Brain pericyte (primary cell): ENCODE data around the gene EEF1A2.

Experiments
- DNase-seq: peaks from one replicate; pipeline ENCODE4 v3.0.0-alpha.2; 2012; ENCODE audit warnings: low read depth, low spot score

Gene EEF1A2

DNA sequence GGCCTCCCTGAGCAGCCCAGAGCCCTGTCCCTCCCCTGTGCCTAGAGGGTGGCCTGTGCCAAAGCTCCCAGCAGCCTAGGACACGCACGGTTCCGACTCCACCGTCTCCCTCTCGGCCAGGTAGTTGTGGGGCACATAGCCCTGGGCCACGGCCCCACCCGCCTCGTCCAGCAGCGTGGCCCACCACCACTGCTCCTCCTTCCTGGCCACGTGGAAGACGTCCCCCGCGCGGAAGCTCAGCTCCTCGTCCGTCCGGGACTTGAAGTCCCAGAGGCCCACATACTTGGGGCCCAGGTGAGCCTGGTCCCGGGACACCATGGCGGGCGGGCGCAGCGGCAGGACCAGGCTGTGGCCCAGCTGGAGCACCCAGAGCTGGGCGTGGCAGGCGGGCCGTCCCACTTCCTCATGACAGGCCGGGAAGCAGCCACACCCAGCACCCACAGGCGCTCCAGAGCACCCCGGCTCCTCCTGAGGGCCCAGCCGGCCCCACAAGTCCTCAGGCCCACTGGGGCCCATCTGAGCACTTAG lies 38.2 kb upstream of the EEF1A2 start, which contains the start of gene PTK6:
Gene PTK6 (minus strand): TSS at position 380 of the 528 bp plus-strand sequence. CDS start 62 bp downstream, at position 318.
- no peak for DNase-seq

DNA sequence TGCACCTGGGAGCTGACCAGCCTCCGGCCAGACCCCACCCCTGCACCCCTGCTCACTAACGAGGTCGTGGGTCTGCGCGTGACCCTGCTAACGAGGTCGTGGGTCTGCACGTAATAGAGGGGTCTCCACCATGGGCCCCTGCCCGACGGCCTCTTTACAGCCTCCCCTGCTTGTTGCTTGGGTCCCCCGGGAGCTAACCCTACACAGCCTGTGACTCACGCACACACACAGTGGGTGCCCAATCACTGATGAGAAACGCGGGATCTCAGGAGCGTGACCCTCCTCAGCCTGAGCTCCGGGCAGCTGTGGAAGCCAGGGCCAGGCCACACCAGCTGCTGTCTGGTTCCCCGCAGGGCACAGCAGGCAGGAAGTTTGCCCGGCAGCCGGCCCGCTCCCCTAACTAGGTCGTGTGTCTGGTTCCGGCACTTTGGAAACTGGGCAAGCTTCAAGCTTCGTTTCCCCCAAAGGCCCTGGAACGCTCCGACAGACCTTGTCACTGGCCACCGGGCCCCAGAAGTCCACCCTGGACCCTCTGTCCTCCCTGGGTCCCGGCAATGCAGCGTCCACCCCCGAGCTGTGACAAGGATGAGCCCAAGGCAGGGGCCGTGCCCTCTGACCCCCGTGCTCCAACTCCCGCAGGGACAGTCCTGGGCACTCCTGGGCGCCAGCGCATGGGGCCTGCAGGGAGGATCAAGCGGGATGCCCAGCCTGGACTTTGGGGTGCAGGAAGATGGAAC lies 37.5 kb upstream of the EEF1A2 start:
- DNase-seq = peak; percentile 70

DNA sequence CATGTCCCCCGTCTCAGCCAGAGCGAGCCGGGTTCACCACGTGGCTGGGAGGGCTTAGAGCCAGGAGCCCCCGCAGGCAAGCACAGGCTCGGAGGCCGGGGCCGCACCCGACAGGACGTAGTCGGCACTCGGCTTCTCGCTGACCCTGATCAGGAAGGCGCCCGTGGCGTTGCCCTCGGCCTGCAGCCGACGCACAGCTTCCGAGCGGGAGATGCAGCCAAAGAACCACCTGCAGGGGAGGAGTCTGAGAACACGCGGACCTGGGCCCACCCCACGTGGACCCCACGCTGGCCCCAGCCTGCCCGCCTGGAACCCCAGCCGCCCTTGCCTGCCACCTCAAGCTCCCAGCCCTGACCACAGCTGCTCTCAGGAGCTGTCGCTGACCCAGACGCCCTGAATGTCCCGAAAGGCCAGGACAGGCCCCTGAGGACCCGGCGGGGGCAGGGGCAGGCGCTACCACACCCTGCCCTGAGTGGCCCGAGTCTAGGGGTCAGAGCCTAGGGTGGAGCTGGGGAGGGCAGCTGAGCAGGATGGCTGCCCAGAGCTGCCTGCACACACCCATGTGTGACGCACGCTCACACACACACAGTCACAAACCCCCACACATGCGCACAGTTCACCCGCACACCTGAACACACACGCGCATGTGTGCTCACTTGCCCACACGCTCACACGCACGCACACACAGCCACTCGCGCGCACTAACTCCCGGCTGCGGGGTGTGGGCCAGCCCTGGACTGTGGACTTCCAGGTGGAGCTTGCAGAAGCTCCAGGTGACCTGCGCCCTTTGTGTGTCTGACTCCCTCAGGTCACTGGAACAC lies 36.2 kb upstream of the EEF1A2 start:
- no peak for DNase-seq

DNA sequence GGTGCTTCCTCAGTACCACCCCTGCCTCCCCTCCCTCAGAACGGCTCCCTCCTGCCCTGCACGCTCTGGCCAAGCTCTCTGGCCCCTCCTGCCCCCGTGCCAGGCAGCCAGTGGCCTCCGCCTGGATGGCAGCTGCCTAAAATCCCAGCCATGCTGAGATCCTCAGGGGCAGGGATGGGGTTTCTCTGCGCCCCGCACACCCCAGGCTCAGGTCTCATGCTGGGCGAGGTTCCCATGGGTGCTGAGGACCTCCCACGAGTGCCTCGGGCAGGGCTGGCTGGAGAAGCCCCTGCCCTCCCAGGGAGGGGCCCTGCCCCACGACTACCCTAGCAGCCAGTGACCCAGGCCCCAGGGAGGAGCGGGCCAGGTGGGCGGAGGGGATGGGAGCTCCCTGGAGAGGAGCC lies 35.5 kb upstream of the EEF1A2 start:
- no peak for DNase-seq

DNA sequence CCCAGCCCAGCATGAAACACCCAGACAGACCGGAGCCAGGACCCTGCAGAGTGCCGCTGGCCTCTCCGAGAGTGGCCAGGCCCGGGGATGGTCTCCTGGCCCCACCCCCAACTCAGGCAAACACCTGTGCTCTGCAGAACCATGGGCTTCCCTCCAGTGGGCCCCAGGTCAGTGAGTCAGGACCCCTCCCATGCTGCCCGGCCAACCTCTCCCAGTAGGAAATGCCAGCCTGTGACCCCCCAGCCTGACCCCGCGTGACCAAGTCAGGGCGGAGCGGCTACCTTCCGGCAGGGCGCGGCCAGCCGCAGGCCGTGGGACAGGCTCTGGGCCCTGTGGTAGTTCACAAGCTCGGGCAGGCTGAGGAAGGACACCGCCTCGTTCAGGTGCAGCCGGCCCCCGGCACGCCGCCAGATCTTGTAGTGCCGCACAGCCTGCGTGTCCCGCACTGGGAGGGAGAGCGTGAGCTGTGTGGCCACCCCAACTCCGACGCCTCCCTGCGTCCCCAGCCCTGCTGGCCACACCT lies 35.0 kb upstream of the EEF1A2 start:
- no peak for DNase-seq

DNA sequence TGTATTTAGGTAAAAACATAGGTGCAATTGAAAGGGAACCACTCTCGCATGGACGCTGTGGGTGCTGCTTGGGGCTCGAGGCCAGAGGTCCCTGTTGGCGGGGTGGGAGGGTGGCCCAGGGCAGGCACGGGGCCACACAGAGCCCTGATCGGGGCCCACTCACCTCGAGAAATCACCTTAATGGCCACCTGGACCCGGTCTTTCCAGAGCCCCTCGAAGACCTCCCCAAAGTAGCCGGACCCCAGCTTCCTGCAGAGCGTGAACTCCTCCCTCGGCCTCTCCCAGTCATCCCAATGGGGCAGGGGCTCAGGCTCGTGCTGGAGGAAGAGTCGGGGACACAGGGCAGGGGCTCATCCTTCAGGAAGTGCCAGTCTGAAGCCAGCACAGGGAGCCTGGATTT lies 34.5 kb upstream of the EEF1A2 start:
- DNase-seq = no peak

DNA sequence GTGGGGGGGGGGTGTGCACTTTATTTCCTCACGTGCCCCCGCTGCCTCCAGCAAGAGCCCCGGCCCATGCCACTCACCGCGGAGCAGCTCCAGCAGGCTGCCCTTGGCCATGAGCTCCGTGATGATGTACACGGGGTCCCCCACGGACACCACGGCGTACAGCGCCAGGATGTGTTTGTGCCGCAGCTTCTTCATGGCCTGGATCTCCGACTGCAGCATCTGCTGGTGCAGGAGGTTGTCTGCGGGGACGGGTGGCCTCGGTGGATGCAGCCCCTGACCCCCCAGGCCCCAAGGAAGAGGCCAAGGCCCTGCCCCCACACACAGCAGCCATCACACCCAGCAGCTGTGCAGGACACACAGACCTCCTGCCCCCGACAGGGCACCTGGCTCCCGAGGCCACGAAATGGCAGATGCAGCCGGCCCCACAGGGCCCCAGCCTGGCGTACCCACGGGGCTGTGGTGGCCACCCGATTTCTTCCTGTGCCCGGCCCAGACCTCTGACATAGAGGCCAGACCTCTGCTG lies 33.6 kb upstream of the EEF1A2 start:
- DNase-seq = no peak

DNA sequence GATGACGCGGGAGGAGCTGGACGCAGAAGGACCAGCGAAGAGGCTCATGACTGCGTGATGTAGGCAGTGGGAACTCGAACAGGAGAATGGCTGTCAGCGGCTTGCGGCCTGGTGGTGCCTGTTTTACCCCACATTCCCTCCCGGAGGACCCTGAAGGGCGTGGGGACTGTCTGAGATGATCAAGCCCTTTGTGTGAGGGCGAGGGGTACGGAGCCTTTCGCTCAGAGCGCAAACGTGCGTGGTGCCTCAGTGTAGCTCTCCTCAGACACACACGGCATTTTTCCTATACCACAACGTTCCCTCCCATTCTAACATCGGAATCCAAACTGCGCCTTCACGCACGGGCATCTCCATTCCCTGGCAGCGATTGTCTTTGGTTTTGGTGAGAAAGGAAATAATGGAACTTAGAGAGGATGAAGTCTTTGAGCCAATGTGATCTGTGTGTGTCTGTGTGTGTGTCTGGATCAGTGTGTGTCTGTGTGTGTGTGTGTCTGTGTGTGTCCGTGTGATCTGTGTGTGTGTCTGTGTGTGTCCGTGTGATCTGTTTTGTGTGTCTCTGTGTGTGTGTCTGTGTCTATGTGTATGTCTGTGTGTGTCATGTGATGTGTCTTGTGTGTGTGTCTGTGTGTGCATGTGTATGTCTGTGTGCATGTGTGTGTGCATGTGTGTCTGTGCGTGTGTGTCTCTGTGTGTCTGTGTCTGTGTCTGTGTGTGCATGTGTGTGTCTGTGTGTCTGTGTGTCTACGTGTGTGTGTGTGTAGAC lies 33.0 kb upstream of the EEF1A2 start:
- DNase-seq = no peak

DNA sequence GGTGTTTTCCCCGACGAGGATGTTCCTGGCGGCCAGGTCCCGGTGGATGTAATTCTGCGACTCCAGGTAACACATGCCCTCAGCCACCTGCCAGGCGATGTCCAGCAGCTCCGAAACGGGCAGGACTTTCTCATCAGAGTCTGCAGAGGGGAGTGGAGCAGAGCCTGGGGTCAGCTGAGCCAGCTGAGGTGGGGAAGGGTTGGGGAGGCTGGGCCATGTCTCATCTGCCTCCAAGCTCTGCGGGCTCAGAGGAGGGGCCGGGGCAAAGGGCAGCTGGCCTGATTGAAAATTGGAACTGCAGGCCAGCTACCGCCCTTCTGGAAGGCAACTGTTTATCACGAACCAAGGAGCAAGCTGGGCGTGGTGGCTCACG lies 31.9 kb upstream of the EEF1A2 start:
- no peak for DNase-seq

DNA sequence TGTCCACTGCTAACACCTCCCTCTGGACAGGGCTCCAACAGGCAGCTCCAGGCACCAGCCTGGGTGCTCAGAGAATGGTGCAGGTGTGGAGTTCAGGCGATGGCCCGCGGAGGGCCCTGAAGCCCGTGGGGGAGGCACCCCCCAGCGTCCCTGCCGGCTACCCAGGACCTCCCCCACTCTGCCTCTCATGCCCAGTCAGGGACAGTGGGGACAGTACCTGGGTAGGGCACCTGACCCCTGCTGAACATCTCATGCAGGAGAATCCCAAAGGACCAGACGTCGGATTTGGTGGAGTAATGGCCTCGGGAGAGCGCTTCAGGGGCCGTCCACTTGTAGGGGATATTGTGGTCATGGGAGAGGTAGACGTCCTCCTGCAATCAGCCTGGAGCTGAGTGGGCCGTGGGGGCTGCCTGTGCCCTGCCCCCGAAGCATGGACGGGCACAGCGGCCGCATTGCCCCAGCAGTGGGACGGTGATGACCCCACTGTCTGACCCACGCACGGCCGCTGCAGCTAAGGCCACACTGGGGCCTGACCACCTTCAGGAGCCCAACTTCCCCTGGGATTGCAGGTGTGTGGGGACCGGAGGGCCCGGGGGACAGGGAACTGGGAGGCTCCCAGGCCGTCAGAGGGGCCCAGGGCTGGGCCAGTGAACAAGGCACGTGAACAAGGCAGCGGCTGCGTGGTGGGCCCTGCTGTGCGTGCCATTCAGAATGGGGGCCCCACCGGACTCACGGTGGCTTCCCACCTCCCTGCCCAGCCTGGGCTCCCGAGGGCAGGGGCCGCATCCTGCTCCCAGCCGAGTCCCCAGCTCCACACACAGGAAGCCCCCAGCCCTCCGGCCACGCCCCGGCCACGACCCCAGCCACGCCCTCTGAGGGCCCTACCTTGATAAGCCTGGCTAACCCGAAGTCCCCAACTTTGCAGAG lies 31.2 kb upstream of the EEF1A2 start:
- no peak for DNase-seq

DNA sequence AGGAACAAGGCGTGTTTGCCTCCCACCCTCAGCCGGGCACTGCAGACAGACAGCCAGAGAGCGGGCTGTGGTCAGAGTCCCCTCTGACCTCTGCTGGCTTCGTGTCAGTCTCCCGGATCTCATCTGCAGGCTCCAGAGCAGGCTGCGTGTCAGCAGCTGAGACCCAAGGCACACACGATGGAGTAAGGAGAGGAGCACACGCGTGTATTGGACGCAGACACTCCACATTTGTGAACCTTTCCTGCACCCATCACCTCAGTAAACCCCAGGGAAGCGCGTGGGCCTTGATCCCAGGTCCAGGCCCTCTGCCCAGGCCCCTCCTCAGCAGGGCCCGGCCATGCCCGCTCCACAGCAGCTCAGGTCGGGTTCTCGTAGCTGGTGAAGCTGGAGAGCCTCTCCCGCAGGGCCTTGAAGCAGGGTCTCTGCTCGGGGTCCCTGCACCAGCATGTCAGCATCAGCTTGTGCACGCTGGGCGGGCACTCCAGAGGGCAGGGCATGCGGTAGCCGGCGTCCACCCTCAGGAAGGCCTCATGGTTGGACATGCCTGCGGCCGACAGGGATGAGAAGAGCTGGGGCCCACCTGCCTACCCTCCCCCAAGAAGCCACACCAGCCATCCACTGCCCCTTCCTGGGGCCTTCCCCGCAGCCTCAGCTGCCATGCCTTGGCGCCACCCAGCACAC lies 30.4 kb upstream of the EEF1A2 start:
- DNase-seq = no peak

DNA sequence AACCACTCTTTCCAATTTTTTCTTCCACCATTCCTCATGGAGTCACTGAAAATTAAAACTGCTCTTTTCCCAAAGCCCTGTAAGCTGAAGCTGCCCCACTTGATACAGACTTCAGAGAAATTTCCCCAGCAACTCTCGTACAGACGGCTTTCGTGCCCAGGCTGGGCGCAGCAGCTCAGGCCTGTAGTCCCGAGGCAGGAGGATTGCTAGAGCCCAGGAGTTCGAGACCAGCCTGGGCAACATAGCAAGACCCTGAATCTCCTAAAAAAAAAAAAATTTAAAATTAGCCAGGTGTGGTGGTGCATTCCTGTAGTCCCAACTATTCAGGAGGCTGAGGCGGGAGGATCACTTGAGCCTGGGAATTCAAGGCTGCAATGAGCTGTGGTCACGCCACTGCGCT lies 28.3 kb upstream of the EEF1A2 start:
- DNase-seq = no peak

DNA sequence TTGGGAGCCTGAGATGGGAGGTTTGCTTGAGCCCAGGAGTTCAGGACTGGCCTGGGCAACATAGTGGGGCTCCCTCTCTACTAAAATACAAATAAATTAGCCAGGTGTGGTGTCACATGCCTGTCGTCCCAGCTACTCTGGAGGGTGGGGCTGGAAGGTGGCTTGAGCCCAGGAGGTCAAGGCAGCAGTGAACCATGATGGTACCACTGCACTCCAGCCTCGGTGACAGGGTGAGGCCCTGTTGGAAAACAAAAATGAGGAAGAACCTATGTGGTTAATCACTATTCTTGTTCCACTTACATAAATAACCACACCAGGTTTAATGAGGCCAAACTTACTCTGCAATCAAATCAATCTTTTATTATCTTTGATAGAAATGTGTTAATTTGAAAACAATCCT lies 27.1 kb upstream of the EEF1A2 start:
- no peak for DNase-seq

DNA sequence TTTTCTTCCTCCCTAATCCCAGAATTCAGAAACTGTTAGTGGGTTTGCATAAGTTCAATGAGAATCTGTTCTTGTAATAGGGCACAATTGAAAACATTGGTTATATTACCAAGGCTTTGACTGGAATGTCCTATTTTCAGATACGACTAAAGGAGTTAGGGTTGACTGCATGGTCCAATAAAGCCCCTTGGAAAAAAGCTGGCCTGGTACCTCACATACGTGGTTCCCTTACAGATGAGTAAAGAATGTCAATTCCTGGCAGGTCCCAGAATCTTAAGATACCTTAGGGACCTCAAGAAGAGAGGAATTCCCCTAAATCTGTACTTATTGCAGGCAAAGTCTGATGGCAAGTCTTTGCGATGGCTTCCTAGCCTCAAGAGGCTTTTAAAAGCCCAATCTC lies 26.3 kb upstream of the EEF1A2 start:
- no peak for DNase-seq

DNA sequence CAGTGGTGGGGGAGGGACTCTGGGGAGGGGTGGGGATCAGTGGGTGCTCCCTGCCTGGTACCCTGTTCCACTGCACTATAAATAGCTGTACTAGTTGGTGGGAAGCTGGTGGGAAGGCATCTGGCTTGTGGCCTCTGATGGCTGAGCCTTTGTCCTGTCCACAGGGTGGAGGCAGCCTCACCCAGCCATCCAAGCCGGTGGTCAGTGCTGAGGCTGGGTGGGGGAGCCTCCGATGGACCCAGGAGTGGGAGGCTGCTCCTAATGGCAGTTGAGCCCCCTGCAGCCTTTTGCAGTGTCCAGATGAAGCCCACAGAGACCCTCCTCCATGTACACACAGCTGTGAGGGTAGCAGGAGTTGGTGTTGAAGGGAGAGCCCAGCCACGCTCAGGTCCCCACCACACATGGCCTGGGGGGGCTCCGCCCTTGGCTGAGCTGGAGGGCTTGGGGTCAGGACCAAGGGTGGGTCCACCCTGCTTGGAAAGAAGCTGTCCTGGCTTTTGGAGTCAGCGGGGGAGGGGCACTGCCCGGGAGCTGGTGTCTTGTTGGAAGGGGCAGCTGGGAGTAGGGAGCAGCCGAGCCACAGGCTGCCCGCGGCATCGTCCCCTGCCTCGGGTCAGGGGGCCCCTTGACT lies 24.2 kb upstream of the EEF1A2 start:
- no peak for DNase-seq

DNA sequence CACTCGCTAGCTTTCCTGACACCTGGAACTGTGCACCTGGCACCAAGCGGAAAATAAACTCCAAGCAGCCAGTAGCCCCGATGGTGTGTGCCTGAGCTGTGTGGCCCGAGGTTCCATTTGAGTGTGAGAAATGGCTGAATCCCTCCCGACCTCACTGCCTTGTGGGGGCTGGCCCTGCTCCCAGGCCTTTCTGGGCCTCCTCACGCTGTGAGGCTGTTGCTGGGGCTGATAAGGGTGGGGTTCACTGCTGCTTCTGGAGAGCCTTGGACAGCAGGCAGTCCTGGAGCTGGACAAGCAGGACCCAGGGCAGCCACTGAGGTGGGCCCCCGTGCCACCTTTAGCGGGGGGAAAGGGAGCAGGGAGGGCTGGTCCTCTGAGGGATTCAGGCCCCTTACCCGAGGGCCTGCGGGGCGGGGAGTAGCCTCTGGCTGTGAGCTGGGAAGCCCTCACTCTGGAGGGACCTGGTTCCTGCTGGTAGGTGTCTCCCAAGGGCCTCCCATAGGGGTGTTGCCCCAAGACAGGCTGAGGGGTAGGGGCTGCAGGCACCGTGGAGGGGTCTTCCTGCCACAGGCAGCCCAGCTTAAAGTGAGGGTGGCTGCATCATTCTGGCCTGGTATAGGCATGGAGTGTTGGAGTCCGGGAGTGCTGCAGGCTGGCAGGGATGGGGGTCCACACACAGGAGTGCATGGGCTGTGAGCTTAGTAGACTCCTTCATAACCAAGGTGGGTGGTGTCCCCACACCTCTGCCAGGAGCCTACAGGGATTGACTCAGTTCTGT lies 23.4 kb upstream of the EEF1A2 start:
- DNase-seq = no peak

DNA sequence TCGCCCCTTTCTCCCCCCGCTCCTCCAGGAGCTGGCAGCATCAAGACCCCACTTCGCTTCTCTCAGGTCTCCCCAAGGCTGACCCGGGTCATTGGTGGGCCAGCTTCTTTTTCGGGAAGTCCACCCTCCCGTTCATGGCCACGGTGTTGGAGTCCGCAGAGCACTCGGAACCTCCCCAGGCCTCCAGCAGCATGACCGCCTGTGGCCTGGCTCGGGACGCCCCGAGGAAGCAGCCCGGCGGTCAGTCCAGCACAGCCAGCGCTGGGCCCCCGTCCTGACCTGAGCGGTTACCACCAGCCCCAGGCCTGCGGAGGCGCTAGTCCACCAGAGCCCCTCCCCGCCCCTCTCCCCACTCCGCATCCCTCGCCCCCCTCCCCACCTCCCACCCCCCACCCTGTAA lies 22.7 kb upstream of the EEF1A2 start:
- DNase-seq = no peak

DNA sequence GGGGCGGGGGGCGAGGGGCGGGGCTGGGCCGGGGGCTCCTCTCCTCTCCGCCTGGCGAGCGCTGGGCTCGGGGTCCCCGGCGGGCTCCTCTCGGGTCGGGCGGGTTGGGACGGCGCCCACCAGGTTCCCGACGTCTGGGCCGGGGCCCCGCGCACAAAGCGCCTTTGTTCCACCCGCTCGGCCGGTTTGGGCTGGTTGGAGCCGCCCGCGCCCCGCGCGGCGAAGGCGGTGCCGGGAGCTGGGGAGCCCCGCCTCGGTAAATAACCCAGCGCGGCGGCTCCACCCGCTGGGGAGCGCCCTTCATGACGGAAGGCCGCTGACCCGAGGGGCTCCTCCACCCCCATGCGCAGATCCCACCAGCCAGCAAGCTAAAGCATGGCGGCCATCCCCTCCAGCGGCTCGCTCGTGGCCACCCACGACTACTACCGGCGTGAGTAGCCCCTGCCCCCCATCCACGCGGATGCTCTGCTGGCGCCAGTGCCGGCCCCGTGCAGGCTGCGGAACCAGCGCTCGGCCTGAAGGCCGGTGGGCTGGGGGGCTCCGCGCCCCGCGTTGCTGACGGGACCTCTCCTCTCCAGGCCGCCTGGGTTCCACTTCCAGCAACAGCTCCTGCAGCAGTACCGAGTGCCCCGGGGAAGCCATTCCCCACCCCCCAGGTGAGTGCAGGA lies 22.2 kb upstream of the EEF1A2 start:
- DNase-seq = no peak
